Ovary (tissue), 3 donors: ENCODE data around the gene UFD1.

Experiments
- POLR2A ChIP-seq: fragments of 450-650 bp; IDR thresholded peaks from one replicate; pipeline ENCODE4 v1.6.1; 2017; ENCODE audit warnings: antibody characterized with exemption, mild to moderate bottlenecking, moderate library complexity
- TF ChIP-seq, protein P1 (sequence below), 3 donors: fragments of 450-650 bp in 2 of 3; fragments of 200-600 bp in 1 of 3; IDR thresholded peaks; one replicate each; pipeline versions ENCODE4 v1.5.1 to v1.8.0; 2016 to 2022; ENCODE audit warnings: antibody characterized with exemption in 3 of 3, mild to moderate bottlenecking in 1 of 3
- donor health status: DM: no; HTN: no; CAD: no.

DNA sequence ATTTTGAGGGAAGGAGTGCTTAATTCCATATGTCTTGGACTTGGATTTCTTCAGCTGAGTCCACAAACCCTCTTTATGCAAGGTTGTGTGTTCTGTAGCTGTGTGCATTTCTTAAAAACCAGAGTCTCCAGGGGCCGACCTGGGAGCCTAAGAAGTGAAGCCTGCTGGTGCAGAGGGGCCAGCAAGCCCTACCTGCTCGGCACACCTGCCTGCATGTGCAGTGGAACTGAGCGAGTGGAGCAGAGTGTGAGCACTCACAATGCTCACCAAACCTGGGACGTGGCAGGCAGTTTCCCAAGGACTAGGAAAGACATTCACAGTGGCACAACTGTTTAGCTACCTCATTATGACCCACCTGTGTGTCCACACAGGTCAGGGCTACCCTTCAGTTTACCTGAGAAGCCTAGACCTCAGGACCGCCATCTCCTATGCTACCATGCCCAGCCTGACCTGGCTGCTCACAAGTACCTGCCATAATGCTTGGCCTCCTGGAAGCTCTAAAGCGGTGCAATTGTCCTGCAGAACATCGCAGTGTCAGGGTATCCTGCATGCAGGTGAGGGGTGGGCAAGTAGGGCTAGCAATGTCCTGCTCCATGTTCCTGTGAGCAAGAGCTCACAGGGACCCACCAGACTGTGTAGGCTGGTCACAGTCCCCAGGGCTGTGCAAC is 35.3 kb downstream of the UFD1 start:
- TF ChIP-seq, protein P1, sequence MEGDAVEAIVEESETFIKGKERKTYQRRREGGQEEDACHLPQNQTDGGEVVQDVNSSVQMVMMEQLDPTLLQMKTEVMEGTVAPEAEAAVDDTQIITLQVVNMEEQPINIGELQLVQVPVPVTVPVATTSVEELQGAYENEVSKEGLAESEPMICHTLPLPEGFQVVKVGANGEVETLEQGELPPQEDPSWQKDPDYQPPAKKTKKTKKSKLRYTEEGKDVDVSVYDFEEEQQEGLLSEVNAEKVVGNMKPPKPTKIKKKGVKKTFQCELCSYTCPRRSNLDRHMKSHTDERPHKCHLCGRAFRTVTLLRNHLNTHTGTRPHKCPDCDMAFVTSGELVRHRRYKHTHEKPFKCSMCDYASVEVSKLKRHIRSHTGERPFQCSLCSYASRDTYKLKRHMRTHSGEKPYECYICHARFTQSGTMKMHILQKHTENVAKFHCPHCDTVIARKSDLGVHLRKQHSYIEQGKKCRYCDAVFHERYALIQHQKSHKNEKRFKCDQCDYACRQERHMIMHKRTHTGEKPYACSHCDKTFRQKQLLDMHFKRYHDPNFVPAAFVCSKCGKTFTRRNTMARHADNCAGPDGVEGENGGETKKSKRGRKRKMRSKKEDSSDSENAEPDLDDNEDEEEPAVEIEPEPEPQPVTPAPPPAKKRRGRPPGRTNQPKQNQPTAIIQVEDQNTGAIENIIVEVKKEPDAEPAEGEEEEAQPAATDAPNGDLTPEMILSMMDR (IDR thresholded peaks at IDR 0.05): no peak
- TF ChIP-seq POLR2A: no peak
